Measurements from ENCODE around the gene MTAP. TPM values are rescaled to one million over a fixed set of nuclear protein-coding genes. Genes with fewer than 3 reads are reported as not detected.

The MTAP gene
- total and polyA plus RNA-seq, 9 of the 15 experiments (the other 6 are each of a cell fraction or from before 2014, with no cell fraction given): 0.07 TPM; not detected in 8

- TF ChIP-seq HMGN3 (IDR thresholded peaks at IDR 0.05; ENCODE audit: borderline replicate concordance, extremely low read depth, insufficient read length, low read depth, low read length) (no peak), HDGF (IDR thresholded peaks at IDR 0.05) (no peak), ADNP (tag; IDR thresholded peaks at IDR 0.05) (no peak), ZNF609 (CRISPR knock-in tag; IDR thresholded peaks at IDR 0.05; ENCODE audit: borderline replicate concordance) (no peak), GTF2F1 (IDR thresholded peaks at IDR 0.05; ENCODE audit: low read depth, low read length) (no peak)
- Histone ChIP-seq H3K27ac (ENCODE audit: extremely low read depth, low read depth, low read length) (no peak overlapping the region), H3K9me1 (ENCODE audit: control insufficient read depth, insufficient read depth, low read length) (no peaks in the 10 kb centered on the region), H2AFZ (ENCODE audit: low read depth, low read length) (no peak overlapping the region), H3K4me1 (replicated peaks in 1 of 2; ENCODE audit: control insufficient read depth in 2 of 2, insufficient read depth in 2 of 2, low read length in 2 of 2) (no peaks in the 10 kb centered on the region), H3K4me3 (no peak overlapping the region), H3K36me3 (ENCODE audit: control insufficient read depth, insufficient read depth, low read length) (no peaks in the 10 kb centered on the region), H3K4me2 (ENCODE audit: insufficient read depth, low read length) (no peak overlapping the region), H3K27me3 (ENCODE audit: control insufficient read depth in 2 of 2, insufficient read depth in 2 of 2, low read length in 2 of 2) (no peaks in the 10 kb centered on the region), H4K20me1 (replicated peaks; ENCODE audit: control insufficient read depth, insufficient read depth, low read length) (no peaks in the 10 kb centered on the region), H3K79me2 (ENCODE audit: control insufficient read depth, insufficient read depth, low read length) (no peaks in the 10 kb centered on the region), H3K9ac (ENCODE audit: insufficient read depth in 1 of 2, low read depth in 2 of 2, low read length in 2 of 2) (no peak overlapping the region), H3K9me3 (replicated peaks; ENCODE audit: control insufficient read depth, insufficient read depth, low read depth, low read length) (no peaks in the 10 kb centered on the region)
- in situ Hi-C loops (cut with MboI): no loop called here
- CTCF ChIA-PET (ENCODE audit: low intra/inter-chr PET ratio): no interaction called here
- FAIRE-seq (no peak), DNase-seq (ENCODE audit: extremely low read depth in 1 of 4, low spot score in 3 of 4) (no peak), ATAC-seq (no peak)
- intact Hi-C loops (cut with micrococcal nuclease): no loop called here
- POLR2A ChIA-PET: no interaction called here
- WGBS (ENCODE audit: insufficient coverage, low coverage, missing lambda C conversion rate): no CpG with 5 or more reads among the region's 3 CpGs
- BruUV-seq (replicated peaks): no TSS peak
Observed at GRCh38 chr9:21904776-21905175, 102.3 kb downstream of the MTAP start.
